Fibroblast of the conjunctiva (primary cell): ENCODE results near the gene PCDHB15.
"Not testable (repeated sequence)": the region's sequence is repeated elsewhere in the genome, so short reads cannot be mapped to it uniquely, and the experiment has no call there.

Source experiments
- DNase-seq: peaks from one replicate; pipeline ENCODE4 v3.0.0-alpha.2; 2010; ENCODE audit warnings: low read depth

The PCDHB15 gene

DNA sequence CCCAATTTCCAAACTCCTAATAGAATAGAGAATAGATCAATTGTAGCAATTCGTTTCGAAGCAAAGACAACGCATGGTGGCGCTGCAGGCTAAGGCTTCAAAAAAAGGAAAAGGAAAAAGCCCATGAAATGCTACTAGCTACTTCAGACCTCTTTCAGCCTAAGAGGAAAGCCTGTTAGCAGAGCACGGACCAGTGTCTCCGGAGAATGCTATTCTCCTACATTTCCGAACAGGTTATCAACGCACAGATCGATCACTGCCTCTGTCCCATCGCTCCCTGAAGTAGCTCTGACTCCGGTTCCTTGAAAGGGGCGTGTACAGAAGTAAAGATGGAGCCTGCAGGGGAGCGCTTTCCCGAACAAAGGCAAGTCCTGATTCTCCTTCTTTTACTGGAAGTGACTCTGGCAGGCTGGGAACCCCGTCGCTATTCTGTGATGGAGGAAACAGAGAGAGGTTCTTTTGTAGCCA, at the start of gene PCDHB15:
TSS of gene PCDHB15 (plus strand) at position 146 of the 468 bp plus-strand sequence. CDS start at position 330, 184 bp downstream.
- no peak for DNase-seq

GRCh38 chr5:141196363-141196762, 48.8 kb upstream of the PCDHB15 start:
- DNase-seq = no peak

GRCh38 chr5:141199359-141200235, 45.6 kb upstream of the PCDHB15 start, which contains the start of gene PCDHB11:
TSS of gene PCDHB11 (plus strand) at chr5:141199627. CDS start at chr5:141199775, 148 bp downstream.
- no peak for DNase-seq

- DNase-seq = not testable (repeated sequence)
These were observed 44.1 kb upstream of the PCDHB15 start for GRCh38 chr5:141201126-141201525.

GRCh38 chr5:141201646-141202045, 43.5 kb upstream of the PCDHB15 start:
- DNase-seq = not testable (repeated sequence)

- no peak for DNase-seq
These were observed 36.7 kb upstream of the PCDHB15 start, which contains the start of gene PCDHB12 for GRCh38 chr5:141208478-141208877. TSS of gene PCDHB12 (plus strand) at chr5:141208719. CDS start at chr5:141208908, 189 bp downstream.

- DNase-seq = not testable (repeated sequence)
These were observed 34.9 kb upstream of the PCDHB15 start for GRCh38 chr5:141210281-141210680.

DNA sequence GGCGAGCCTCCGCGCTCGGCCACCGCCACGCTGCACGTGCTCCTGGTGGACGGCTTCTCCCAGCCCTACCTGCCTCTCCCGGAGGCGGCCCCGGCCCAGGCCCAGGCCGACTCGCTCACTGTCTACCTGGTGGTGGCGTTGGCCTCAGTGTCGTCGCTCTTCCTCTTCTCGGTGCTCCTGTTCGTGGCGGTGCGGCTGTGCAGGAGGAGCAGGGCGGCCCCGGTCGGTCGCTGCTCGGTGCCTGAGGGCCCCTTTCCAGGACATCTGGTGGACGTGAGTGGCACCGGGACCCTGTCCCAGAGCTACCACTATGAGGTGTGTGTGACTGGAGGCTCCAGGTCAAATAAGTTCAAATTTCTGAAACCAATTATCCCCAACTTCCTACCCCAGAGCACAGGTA, 34.3 kb upstream of the PCDHB15 start:
- not testable (repeated sequence) for DNase-seq

GRCh38 chr5:141213656-141214339, 31.4 kb upstream of the PCDHB15 start, which contains the start of gene PCDHB13:
TSS of gene PCDHB13 (plus strand) at chr5:141213919. CDS start at chr5:141214124, 205 bp downstream.
- DNase-seq = not testable (repeated sequence)

- DNase-seq = not testable (repeated sequence)
These were observed 30.6 kb upstream of the PCDHB15 start for GRCh38 chr5:141214583-141214982.

- not testable (repeated sequence) for DNase-seq
These were observed 29.7 kb upstream of the PCDHB15 start for GRCh38 chr5:141215504-141215903.

DNA sequence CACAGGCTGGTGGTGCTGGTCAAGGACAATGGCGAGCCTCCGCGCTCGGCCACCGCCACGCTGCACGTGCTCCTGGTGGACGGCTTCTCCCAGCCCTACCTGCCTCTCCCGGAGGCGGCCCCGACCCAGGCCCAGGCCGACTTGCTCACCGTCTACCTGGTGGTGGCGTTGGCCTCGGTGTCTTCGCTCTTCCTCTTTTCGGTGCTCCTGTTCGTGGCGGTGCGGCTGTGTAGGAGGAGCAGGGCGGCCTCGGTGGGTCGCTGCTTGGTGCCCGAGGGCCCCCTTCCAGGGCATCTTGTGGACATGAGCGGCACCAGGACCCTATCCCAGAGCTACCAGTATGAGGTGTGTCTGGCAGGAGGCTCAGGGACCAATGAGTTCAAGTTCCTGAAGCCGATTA, 29.2 kb upstream of the PCDHB15 start:
- DNase-seq = not testable (repeated sequence)

DNA sequence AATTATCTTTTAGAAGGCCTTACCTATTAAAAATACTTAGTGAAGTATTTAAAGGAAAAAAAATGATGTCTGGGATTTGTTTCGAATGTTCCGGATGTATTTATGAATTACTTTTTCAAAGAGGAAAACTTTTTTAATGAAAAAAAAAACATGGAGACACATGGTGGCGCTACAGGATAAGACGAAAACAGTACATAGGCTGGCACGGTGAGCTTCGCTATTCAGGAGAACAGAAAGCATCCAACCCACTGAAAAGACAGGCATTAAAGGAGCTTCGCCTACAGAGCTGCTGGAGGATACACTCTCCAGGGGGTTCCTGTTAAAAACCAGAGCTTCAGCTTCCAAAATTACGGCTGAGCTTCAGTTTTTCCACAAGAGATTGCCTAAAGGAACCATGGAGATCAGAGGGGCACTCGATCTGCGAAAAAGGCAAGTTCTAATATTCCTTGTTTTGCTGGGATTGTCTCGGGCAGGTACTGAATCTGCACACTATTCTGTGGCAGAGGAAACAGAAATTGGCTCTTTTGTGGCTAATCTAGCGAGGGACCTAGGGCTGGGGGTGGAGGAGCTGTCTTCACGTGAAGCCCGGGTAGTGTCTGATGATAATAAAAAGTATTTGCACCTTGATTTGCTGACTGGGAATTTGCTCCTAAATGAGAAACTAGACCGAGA, 21.9 kb upstream of the PCDHB15 start, which contains the start of gene PCDHB14:
TSS of gene PCDHB14 (plus strand) at position 232 of the 672 bp plus-strand sequence. CDS start at position 395, 163 bp downstream.
- DNase-seq = no peak

DNA sequence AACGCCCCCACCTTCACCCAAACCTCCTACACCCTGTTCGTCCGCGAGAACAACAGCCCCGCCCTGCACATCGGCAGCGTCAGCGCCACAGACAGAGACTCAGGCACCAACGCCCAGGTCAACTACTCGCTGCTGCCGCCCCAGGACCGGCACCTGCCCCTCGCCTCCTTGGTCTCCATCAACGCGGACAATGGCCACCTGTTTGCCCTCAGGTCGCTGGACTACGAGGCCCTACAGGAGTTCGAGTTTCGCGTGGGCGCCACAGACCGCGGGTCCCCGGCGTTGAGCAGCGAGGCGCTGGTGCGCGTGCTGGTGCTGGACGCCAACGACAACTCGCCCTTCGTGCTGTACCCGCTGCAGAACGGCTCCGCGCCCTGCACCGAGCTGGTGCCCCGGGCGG, 20.4 kb upstream of the PCDHB15 start:
- not testable (repeated sequence) for DNase-seq

DNA sequence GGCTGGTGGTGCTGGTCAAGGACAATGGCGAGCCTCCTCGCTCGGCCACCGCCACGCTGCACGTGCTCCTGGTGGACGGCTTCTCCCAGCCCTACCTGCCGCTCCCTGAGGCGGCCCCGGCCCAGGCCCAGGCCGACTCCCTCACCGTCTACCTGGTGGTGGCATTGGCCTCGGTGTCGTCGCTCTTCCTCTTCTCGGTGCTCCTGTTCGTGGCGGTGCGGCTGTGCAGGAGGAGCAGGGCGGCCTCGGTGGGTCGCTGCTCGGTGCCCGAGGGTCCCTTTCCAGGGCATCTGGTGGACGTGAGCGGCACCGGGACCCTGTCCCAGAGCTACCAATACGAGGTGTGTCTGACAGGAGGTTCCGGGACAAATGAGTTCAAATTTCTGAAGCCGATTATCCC, 19.8 kb upstream of the PCDHB15 start:
- DNase-seq = not testable (repeated sequence)

DNA sequence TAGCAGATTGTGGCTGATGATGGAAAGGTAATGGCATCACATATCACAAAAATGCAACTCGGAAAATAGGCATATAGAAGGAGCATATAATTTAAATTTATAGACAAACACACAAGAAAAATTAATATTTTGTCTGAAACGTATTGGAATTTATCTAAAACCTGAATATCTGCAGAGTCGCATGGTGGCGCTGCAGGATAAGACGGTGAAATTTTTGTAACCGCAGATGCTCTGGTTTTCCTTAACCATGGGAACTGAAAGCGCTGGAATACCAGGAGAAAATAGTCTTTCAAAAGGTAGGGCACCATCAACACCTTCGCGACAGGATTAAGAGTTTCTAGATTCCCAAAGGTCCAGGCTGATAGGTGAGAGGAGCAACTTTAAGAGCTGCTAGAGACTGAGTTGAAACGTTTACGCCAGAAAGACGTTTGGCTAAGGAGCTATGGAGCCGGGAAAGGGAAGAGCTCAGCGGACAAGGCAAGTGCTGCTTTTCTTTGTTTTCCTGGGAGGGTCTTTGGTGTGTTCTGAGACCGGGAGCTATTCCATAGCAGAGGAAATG, 11.0 kb upstream of the PCDHB15 start:
- no peak for DNase-seq

- not testable (repeated sequence) for DNase-seq
These were observed 9.3 kb upstream of the PCDHB15 start for GRCh38 chr5:141235922-141236321.

- no peak for DNase-seq
These were observed 8.5 kb upstream of the PCDHB15 start for GRCh38 chr5:141236516-141237313.

DNA sequence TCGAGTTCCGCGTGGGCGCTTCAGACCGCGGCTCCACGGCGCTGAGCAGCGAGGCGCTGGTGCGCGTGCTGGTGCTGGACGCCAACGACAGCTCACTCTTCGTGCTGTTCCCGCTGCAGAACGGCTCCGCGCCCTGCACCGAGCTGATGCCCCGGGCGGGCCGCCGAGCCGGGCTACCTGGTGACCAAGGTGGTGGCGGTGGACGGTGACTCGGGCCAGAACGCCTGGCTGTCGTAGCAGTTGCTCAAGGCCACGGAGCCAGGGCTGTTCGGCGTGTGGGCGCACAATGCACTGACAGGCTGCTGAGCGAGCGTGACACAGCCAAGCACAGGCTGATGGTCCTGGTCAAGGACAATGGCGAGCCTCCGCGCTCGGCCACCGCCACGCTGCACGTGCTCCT, 3.7 kb upstream of the PCDHB15 start:
- DNase-seq = no peak

DNA sequence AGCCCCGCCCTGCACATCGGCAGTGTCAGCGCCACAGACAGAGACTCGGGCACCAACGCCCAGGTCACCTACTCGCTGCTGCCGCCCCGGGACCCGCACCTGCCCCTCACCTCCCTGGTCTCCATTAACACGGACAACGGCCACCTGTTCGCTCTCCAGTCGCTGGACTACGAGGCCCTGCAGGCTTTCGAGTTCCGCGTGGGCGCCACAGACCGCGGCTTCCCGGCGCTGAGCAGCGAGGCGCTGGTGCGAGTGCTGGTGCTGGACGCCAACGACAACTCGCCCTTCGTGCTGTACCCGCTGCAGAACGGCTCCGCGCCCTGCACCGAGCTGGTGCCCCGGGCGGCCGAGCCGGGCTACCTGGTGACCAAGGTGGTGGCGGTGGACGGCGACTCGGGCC, 1.8 kb downstream of the PCDHB15 start:
- not testable (repeated sequence) for DNase-seq

- DNase-seq = not testable (repeated sequence)
These were observed 2.2 kb downstream of the PCDHB15 start for GRCh38 chr5:141247434-141247833.
